HCT116 (cell line): ENCODE measurements around the gene TLR8. TPM values are rescaled to one million over a fixed set of nuclear protein-coding genes. Genes with fewer than 3 reads are reported as not detected.

Source experiments
- ATAC-seq: fragments of 200-7000 bp; cut with Tn5 transposase; 2 replicates; pipeline ENCODE4 v1.9.1; 2020; ENCODE audit warnings: mild to moderate bottlenecking, moderate library complexity
- BruUV-seq: library from RNA; stranded (reverse); fragments of 400-500 nt; replicated peaks from 2 replicates; lab custom pipeline; 2021; lab: Mats Ljungman, UMichigan
- CTCF ChIA-PET: fragments of 300-600 bp; sonication (Branson Sonifier 250); formaldehyde crosslinking; loops from one replicate; lab custom pipeline; 2021; ENCODE audit warnings: antibody characterized with exemption; lab: Charles Lee
- POLR2A ChIA-PET: fragments of 300-600, 350-600 bp; sonication (Branson Sonifier 250); formaldehyde crosslinking; loops from one replicate; lab custom pipeline; 2021; ENCODE audit warnings: antibody characterized with exemption; lab: Charles Lee
- RAD21 ChIA-PET, 2 experiments: fragments of 300-600 bp; sonication (Branson Sonifier 250); formaldehyde crosslinking; loops; one replicate each; lab custom pipeline; 2023; ENCODE audit warnings: low total read pairs in 2 of 2; ENCODE audit not compliant: uncharacterized antibody in 2 of 2, unreplicated experiment in 2 of 2, low non-redundant PET in 1 of 2; lab: Charles Lee
- DNase-seq: peaks from one replicate; pipeline ENCODE4 v3.0.0-alpha.2; 2010; ENCODE audit warnings: low read depth, low spot score
- H2AFZ ChIP-seq: fragments of 200-600 bp; shearing (Covaris generic), sonication (generic); 2 replicates; pipeline ENCODE4 v1.6.1; 2017; ENCODE audit warnings: low read depth, mixed run types, mixed read lengths, antibody characterized with exemption, low read length; ENCODE audit not compliant: poor library complexity, severe bottlenecking
- H3K27ac ChIP-seq: 2 replicates; pipeline ENCODE4 v1.5.1; 2012; ENCODE audit warnings: low read depth, low read length
- H3K27me3 ChIP-seq: fragments of 200-600 bp; sonication (generic); 2 replicates; pipeline ENCODE4 v1.6.1; 2016; ENCODE audit warnings: mixed run types, low read length, mixed read lengths; ENCODE audit not compliant: insufficient read depth
- H3K36me3 ChIP-seq, 2 experiments: fragments of 200-500 bp in 1 of 2; fragments of 200-600 bp in 1 of 2; sonication (Bioruptor generic) in 1 of 2; sonication (generic) in 1 of 2; 2 replicates each; pipeline versions ENCODE4 v1.5.1 to v1.6.1; 2014 to 2016; ENCODE audit warnings: low read length in 2 of 2, inconsistent platforms in 1 of 2, mixed read lengths in 1 of 2, mixed run types in 1 of 2; ENCODE audit not compliant: insufficient read depth in 2 of 2, control insufficient read depth in 1 of 2
- H3K4me1 ChIP-seq, 2 experiments: fragments of 200-600 bp in 1 of 2; sonication (generic) in 1 of 2; 2 replicates each; pipeline versions ENCODE4 v1.5.1 to v1.6.1; 2012 to 2017; ENCODE audit warnings: low read length in 2 of 2, inconsistent platforms in 1 of 2, mild to moderate bottlenecking in 1 of 2, mixed read lengths in 1 of 2, mixed run types in 1 of 2, moderate library complexity in 1 of 2; ENCODE audit not compliant: insufficient read depth in 2 of 2, control insufficient read depth in 1 of 2
- H3K4me2 ChIP-seq: fragments of 200-600 bp; sonication (generic); 2 replicates; pipeline ENCODE4 v1.6.1; 2017; ENCODE audit warnings: mixed run types, low read length, mixed read lengths
- H3K4me3 ChIP-seq, 2 experiments: fragments of 200-600 bp in 1 of 2; sonication (generic) in 1 of 2; replicated peaks in 1 of 2; 2 replicates each; pipeline ENCODE4 v1.5.1; 2011 to 2016; ENCODE audit warnings: low read length in 2 of 2, control low read depth in 1 of 2, low read depth in 1 of 2, mild to moderate bottlenecking in 1 of 2, mixed read lengths in 1 of 2, mixed run types in 1 of 2
- H3K79me2 ChIP-seq: fragments of 200-600 bp; sonication (generic); 2 replicates; pipeline ENCODE4 v1.6.1; 2017; ENCODE audit warnings: mild to moderate bottlenecking, mixed run types, low read length, moderate library complexity, mixed read lengths; ENCODE audit not compliant: insufficient read depth
- H3K9ac ChIP-seq: fragments of 200-600 bp; sonication (generic); 2 replicates; pipeline ENCODE4 v1.6.1; 2016; ENCODE audit warnings: low read length, mixed read lengths
- H3K9me2 ChIP-seq: fragments of 200-600 bp; sonication (generic), shearing (Covaris generic); 2 replicates; pipeline ENCODE4 v1.6.1; 2017; ENCODE audit warnings: mixed run types, mild to moderate bottlenecking, moderate library complexity; ENCODE audit not compliant: insufficient read depth
- H3K9me3 ChIP-seq, 2 experiments: fragments of 200-500 bp in 1 of 2; fragments of 200-600 bp in 1 of 2; sonication (Bioruptor generic) in 1 of 2; sonication (generic) in 1 of 2; 2 replicates each; pipeline ENCODE4 v1.6.1; 2014 to 2017; ENCODE audit warnings: low read length in 2 of 2, mixed read lengths in 2 of 2, inconsistent platforms in 1 of 2, low read depth in 1 of 2, mild to moderate bottlenecking in 1 of 2, mixed run types in 1 of 2, moderate library complexity in 1 of 2; ENCODE audit not compliant: control insufficient read depth in 1 of 2, insufficient read depth in 1 of 2
- H4K20me1 ChIP-seq: fragments of 200-600 bp; sonication (generic), shearing (Covaris generic); 2 replicates; pipeline ENCODE4 v1.6.1; 2017; ENCODE audit warnings: mixed run types, mild to moderate bottlenecking, moderate library complexity; ENCODE audit not compliant: insufficient read depth
- CEBPB ChIP-seq: IDR thresholded peaks from 2 replicates; pipeline ENCODE4 v1.6.1; 2012; ENCODE audit warnings: low read depth
- EGR1 ChIP-seq: IDR thresholded peaks from 2 replicates; pipeline ENCODE4 v1.6.1; 2012; ENCODE audit warnings: low read depth
- ELF1 ChIP-seq: IDR thresholded peaks from 2 replicates; pipeline ENCODE4 v1.6.1; 2012; ENCODE audit warnings: low read depth, borderline replicate concordance
- FOSL1 ChIP-seq: IDR thresholded peaks from 2 replicates; pipeline ENCODE4 v1.6.1; 2012; ENCODE audit warnings: low read depth
- JUND ChIP-seq: IDR thresholded peaks from 2 replicates; pipeline ENCODE4 v1.6.1; 2012
- POLR2A ChIP-seq: IDR thresholded peaks from 2 replicates; pipeline ENCODE4 v1.7.0; 2011; ENCODE audit warnings: borderline replicate concordance; ENCODE audit not compliant: insufficient read depth, insufficient read length; ENCODE audit errors: extremely low read depth
- POLR2AphosphoS5 ChIP-seq: IDR thresholded peaks from 2 replicates; pipeline ENCODE4 v1.6.1; 2011; ENCODE audit warnings: mild to moderate bottlenecking, low read depth, low read length, moderate library complexity
- RAD21 ChIP-seq: IDR thresholded peaks from 2 replicates; pipeline ENCODE4 v1.6.1; 2012; ENCODE audit warnings: low read depth, mild to moderate bottlenecking
- SP1 ChIP-seq: IDR thresholded peaks from 2 replicates; pipeline ENCODE4 v1.6.1; 2012; ENCODE audit warnings: low read depth
- TCF7L2 ChIP-seq: IDR thresholded peaks from 2 replicates; pipeline ENCODE4 v1.7.0; 2011; ENCODE audit warnings: borderline replicate concordance, inconsistent platforms; ENCODE audit not compliant: insufficient read depth, insufficient read length; ENCODE audit errors: extremely low read depth
- YY1 ChIP-seq: IDR thresholded peaks from 2 replicates; pipeline ENCODE4 v1.6.1; 2011; ENCODE audit warnings: low read length, low read depth, moderate library complexity, mild to moderate bottlenecking; ENCODE audit not compliant: insufficient replicate concordance; ENCODE audit errors: extremely low read depth
- ZFX ChIP-seq: fragments of 450-650 bp; IDR thresholded peaks from 2 replicates; pipeline ENCODE4 v1.6.1; 2017
- ZNF274 ChIP-seq: fragments of 200-500 bp; sonication (Bioruptor generic); IDR thresholded peaks from 2 replicates; pipeline ENCODE4 v1.6.1; 2014; ENCODE audit warnings: mild to moderate bottlenecking, low read depth, low read length, inconsistent platforms
- intact Hi-C: fragments of 100-400 bp; cut with micrococcal nuclease; formaldehyde crosslinking; loops from 2 replicates; pipeline ENCODE4 v1.10.0; 2022
- total RNA-seq: library from RNA; stranded (reverse); gene quantifications from one replicate; pipeline ENCODE4 v1.2.1, GENCODE V29; 2021; ENCODE audit not compliant: unreplicated experiment
- TF ChIP-seq, protein P1 (sequence below), 3 experiments: fragments of 200-600 bp in 1 of 3; sonication (generic) in 1 of 3; IDR thresholded peaks in 2 of 3; conservative IDR thresholded peaks in 1 of 3; 2 replicates each; pipeline ENCODE4 v1.5.1; 2012 to 2017; ENCODE audit warnings: low read depth in 2 of 3, low read length in 2 of 3, antibody characterized with exemption in 1 of 3, borderline replicate concordance in 1 of 3, control low read depth in 1 of 3, mild to moderate bottlenecking in 1 of 3, mixed read lengths in 1 of 3, mixed run types in 1 of 3, moderate library complexity in 1 of 3; ENCODE audit not compliant: insufficient read depth in 1 of 3

The TLR8 gene
- total RNA-seq, 1 experiment from 2014 or later: not detected

DNA sequence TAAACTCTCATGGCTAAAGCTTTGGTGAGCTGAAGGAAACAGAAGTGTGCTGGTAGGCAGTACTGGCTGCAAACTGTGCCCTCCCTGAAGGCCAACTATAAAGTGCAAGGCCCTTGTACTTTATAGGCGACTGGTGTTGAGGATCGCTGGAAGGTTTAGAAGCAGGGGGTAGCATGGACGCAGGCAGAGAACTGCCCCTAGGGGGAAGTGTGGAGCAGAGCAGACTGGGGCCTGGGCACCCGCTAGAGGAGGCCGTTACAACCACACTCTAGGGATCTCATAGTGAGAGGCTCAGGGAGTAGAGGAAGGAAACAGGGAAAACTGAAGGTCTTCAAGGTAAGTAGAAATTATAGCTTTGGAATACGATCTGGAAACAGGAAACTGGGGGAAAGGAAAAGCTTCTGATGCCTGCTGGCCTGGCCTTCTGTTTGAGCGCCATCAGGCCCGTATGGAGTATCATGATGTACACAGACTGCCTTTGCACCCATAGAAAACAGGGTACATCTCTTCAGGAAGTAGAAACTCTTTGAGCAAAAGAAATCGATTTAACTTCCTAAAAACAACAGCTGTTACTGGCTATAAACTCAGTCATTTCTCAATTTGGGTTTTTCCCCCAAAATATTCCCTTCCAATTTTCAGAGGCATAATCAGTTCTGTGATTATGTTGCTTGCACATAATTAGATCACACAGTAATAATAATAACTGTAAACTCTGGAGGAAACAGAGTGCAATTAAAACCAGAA, 44.6 kb downstream of the TLR8 start (continued):
- TF ChIP-seq, protein P1, sequence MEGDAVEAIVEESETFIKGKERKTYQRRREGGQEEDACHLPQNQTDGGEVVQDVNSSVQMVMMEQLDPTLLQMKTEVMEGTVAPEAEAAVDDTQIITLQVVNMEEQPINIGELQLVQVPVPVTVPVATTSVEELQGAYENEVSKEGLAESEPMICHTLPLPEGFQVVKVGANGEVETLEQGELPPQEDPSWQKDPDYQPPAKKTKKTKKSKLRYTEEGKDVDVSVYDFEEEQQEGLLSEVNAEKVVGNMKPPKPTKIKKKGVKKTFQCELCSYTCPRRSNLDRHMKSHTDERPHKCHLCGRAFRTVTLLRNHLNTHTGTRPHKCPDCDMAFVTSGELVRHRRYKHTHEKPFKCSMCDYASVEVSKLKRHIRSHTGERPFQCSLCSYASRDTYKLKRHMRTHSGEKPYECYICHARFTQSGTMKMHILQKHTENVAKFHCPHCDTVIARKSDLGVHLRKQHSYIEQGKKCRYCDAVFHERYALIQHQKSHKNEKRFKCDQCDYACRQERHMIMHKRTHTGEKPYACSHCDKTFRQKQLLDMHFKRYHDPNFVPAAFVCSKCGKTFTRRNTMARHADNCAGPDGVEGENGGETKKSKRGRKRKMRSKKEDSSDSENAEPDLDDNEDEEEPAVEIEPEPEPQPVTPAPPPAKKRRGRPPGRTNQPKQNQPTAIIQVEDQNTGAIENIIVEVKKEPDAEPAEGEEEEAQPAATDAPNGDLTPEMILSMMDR (IDR thresholded peaks at IDR 0.05 in 2 of 3, conservative IDR thresholded peaks at IDR 0.05 in 1 of 3; ENCODE audit: borderline replicate concordance in 1 of 3, insufficient read depth in 1 of 3, low read depth in 2 of 3, low read length in 2 of 3): peak; percentile 64 to 74 (median 69)
- TF ChIP-seq POLR2AphosphoS5: no peak

DNA sequence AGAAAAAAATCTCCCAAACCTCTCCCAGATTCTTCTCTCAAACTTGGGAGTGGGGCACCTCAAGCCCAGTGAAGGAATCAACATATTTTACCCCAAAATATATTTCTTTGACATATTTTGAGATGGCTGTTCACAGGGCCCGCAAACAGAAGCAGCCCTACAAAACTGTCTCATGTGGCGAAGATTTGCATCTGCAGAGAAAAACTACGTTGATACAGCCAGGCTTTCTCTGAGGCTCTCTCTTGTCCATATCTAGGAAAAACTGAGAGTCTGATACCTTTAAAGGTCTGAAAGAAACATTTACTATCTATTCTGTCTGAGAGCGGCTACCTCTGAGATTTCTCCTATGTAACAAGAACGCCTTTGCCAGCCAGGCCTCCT, 45.2 kb downstream of the TLR8 start:
- H3K36me3 ChIP-seq: no peaks in the 10 kb centered on the region
- intact Hi-C loops: loop anchor here (10.0 kb wide), 1 partner anchor 1083 kb away; no protein-coding TSS in a partner anchor
- ATAC-seq (no peak), DNase-seq (no peak)
- no peaks in the 10 kb centered on the region for H3K9me2 ChIP-seq
- H3K4me2 ChIP-seq: no peak overlapping the region
- ChIA-PET RAD21 (no interaction called here), CTCF (no interaction called here), POLR2A (no interaction called here)
- no TSS peak for BruUV-seq
- H3K4me1 ChIP-seq: peaks cover 19 to 21% of the 10 kb centered on the region in 2 experiments
- H3K27ac ChIP-seq: no peak overlapping the region
- H3K9ac ChIP-seq: no peak overlapping the region
- H3K4me3 ChIP-seq: no peak overlapping the region
- H3K27me3 ChIP-seq: no peaks in the 10 kb centered on the region
- no peak for TF ChIP-seq SP1
- TF ChIP-seq FOSL1: no peak
- H3K79me2 ChIP-seq: no peaks in the 10 kb centered on the region
- H3K9me3 ChIP-seq: no peaks in the 10 kb centered on the region
- no peaks in the 10 kb centered on the region for H4K20me1 ChIP-seq
- no peak overlapping the region for H2AFZ ChIP-seq

DNA sequence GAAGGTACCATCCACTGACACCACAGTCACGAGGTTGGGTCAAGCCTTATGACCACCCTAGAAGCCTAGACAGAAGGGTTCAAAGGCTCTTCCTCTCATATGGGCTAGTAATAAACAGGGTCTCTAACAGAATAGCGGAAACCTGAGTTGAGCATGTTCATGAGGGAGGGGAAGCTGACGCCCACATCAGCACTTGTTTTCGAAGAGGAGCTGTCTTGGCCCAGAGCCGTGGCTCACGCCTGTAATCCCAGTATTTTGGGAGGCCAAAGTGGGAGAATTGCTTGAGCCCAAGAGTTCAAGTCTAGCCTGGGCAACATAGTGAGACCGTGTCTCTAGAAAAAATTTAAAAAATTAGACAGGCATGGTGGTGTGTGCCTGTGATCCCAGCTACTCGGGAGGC, 47.0 kb downstream of the TLR8 start:
- DNase-seq (no peak), ATAC-seq (no peak)
- Histone ChIP-seq H3K36me3 (no peaks in the 10 kb centered on the region), H3K9me2 (no peaks in the 10 kb centered on the region), H3K79me2 (no peaks in the 10 kb centered on the region), H3K27ac (no peak overlapping the region), H3K9me3 (no peaks in the 10 kb centered on the region), H3K4me2 (no peak overlapping the region), H3K27me3 (no peaks in the 10 kb centered on the region), H4K20me1 (no peaks in the 10 kb centered on the region), H3K4me1 (peaks cover 14 to 18% of the 10 kb centered on the region in 2 experiments), H2AFZ (no peak overlapping the region), H3K4me3 (no peak overlapping the region), H3K9ac (no peak overlapping the region)
- ChIA-PET RAD21 (no interaction called here), POLR2A (no interaction called here), CTCF (no interaction called here)
- no TSS peak for BruUV-seq
- intact Hi-C loops: loop anchor here (10.0 kb wide), 1 partner anchor 1081 kb away; no protein-coding TSS in a partner anchor
- TF ChIP-seq ZFX: no peak
- no peak for TF ChIP-seq SP1
- no peak for TF ChIP-seq ZNF274
- TF ChIP-seq ELF1: no peak
- no peak for TF ChIP-seq EGR1
- TF ChIP-seq CEBPB: no peak
- no peak for TF ChIP-seq TCF7L2
- no peak for TF ChIP-seq POLR2A
- no peak for TF ChIP-seq JUND
- no peak for TF ChIP-seq YY1
- TF ChIP-seq RAD21: no peak
- TF ChIP-seq, protein P1 (IDR thresholded peaks at IDR 0.05 in 2 of 3, conservative IDR thresholded peaks at IDR 0.05 in 1 of 3; ENCODE audit: borderline replicate concordance in 1 of 3, insufficient read depth in 1 of 3, low read depth in 2 of 3, low read length in 2 of 3): no peak
- TF ChIP-seq POLR2AphosphoS5: no peak
